Measurements from ENCODE around the gene POU6F2. TPM values are rescaled to one million over a fixed set of nuclear protein-coding genes. Genes with fewer than 3 reads are reported as not detected.

Gene POU6F2
- total and polyA plus RNA-seq, 2 of the 4 experiments (the other 2 are of a cell fraction) = not detected

DNA sequence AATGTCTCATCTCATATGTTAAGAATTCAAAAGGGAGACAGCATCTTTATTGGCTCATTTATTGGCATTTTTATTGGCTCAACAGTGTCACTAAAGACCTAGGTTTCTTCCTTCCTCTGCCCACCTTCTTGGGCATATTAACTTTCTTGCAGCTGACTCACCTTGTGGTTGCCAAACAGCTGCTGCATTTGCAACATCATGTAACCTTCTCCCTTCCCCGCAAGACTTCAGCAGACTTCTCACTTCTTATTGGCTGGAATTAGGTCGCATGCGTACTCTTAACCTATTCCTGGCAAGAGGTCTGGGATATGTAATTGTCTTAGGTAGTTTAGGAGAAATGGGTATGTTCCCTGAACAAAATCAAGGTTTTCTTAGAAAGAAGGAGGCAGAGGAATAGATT lies 263.2 kb downstream of the POU6F2 start:
- in situ Hi-C loops (cut with MboI; ENCODE audit: low sequenced_read_pairs) (no loop called here), dilution Hi-C loops (cut with HindIII; ENCODE audit: low sequenced_read_pairs, unreplicated experiment) (no loop called here), intact Hi-C loops (cut with micrococcal nuclease) (no loop called here)
- Histone ChIP-seq H3K9ac (ENCODE audit: low read depth, low read length) (no peak overlapping the region), H4K20me1 (ENCODE audit: insufficient read depth, low read length) (no peaks in the 10 kb centered on the region), H3K14ac (replicated peaks; ENCODE audit: low read depth, low read length) (no peak overlapping the region), H3K18ac (ENCODE audit: low read depth, low read length) (no peak overlapping the region), H3K4me2 (ENCODE audit: low read depth, low read length) (no peak overlapping the region), H2AK5ac (ENCODE audit: low read depth, low read length) (no peak overlapping the region), H3K56ac (ENCODE audit: extremely low read depth, insufficient read depth, low read length) (no peak overlapping the region), H2BK120ac (ENCODE audit: low read depth, low read length) (no peak overlapping the region), H4K5ac (ENCODE audit: low read depth, low read length) (no peak overlapping the region), H3K9me1 (ENCODE audit: insufficient read depth, low read length) (no peaks in the 10 kb centered on the region), H3K23ac (ENCODE audit: low read depth, low read length) (no peak overlapping the region), H3K4ac (ENCODE audit: low read depth, low read length) (no peak overlapping the region), H2BK5ac (ENCODE audit: low read depth, low read length, poor library complexity, severe bottlenecking) (no peak overlapping the region), H4K91ac (ENCODE audit: insufficient read depth, low read depth, low read length) (no peak overlapping the region), H3K27me3 (ENCODE audit: control insufficient read depth, insufficient read depth, low read length) (no peaks in the 10 kb centered on the region; the same call in 1 of the 2 replicates), H2AK9ac (replicated peaks; ENCODE audit: low read depth, low read length, poor library complexity) (no peak overlapping the region), H2AFZ (replicated peaks; ENCODE audit: low read length, poor library complexity) (no peak overlapping the region), H3K79me1 (ENCODE audit: low read depth in 1 of 2, low read length in 2 of 2) (no peaks in the 10 kb centered on the region), H3K36me3 (ENCODE audit: control insufficient read depth, insufficient read depth, low read length) (no peaks in the 10 kb centered on the region), H2BK20ac (ENCODE audit: low read depth, low read length) (no peak overlapping the region), H3K9me3 (ENCODE audit: control insufficient read depth, insufficient read depth, low read length) (no peaks in the 10 kb centered on the region), H4K8ac (ENCODE audit: low read depth in 2 of 2, low read length in 2 of 2) (no peak overlapping the region), H3K27ac (ENCODE audit: insufficient read depth, low read length) (no peak overlapping the region), H3K4me3 (ENCODE audit: insufficient read depth, low read depth, low read length) (no peak overlapping the region), H2BK15ac (ENCODE audit: low read depth, low read length) (no peak overlapping the region), H3K4me1 (ENCODE audit: control insufficient read depth, insufficient read depth, low read length) (no peaks in the 10 kb centered on the region)
- no peak for ATAC-seq (ENCODE audit: low read depth)
- TF ChIP-seq SMC3 (IDR thresholded peaks at IDR 0.05; ENCODE audit: low read depth, low read length) = no peak
- no peak for TF ChIP-seq CEBPB (IDR thresholded peaks at IDR 0.05; ENCODE audit: low read depth, low read length)
- TF ChIP-seq POLR2A (IDR thresholded peaks at IDR 0.05; ENCODE audit: low read depth, low read length) = no peak
- no peak for TF ChIP-seq NFE2L2 (IDR thresholded peaks at IDR 0.05; ENCODE audit: low read depth, low read length)
- TF ChIP-seq RFX5 (IDR thresholded peaks at IDR 0.05; ENCODE audit: low read depth, low read length) = no peak
- TF ChIP-seq MAZ (IDR thresholded peaks at IDR 0.05; ENCODE audit: borderline replicate concordance, low read depth, low read length) = no peak
- TF ChIP-seq CHD1 (IDR thresholded peaks at IDR 0.05; ENCODE audit: low read depth, low read length) = no peak
- no peak for TF ChIP-seq MAFK (IDR thresholded peaks at IDR 0.05; ENCODE audit: low read depth, low read length)
- no peak for TF ChIP-seq RCOR1 (IDR thresholded peaks at IDR 0.05; ENCODE audit: insufficient replicate concordance, low read length)
- TF ChIP-seq, protein P1, sequence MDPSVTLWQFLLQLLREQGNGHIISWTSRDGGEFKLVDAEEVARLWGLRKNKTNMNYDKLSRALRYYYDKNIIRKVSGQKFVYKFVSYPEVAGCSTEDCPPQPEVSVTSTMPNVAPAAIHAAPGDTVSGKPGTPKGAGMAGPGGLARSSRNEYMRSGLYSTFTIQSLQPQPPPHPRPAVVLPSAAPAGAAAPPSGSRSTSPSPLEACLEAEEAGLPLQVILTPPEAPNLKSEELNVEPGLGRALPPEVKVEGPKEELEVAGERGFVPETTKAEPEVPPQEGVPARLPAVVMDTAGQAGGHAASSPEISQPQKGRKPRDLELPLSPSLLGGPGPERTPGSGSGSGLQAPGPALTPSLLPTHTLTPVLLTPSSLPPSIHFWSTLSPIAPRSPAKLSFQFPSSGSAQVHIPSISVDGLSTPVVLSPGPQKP (IDR thresholded peaks at IDR 0.05; ENCODE audit: borderline replicate concordance, low read depth, low read length) = no peak
- no peak for TF ChIP-seq RAD21 (IDR thresholded peaks at IDR 0.05; ENCODE audit: low read length)
- no peak for TF ChIP-seq MXI1 (IDR thresholded peaks at IDR 0.05; ENCODE audit: borderline replicate concordance, low read depth, low read length)
- WGBS, 2 experiments (ENCODE audit: extremely low coverage in 2 of 2, insufficient read length in 1 of 2) = no CpG with 5 or more reads among the region's 3 CpGs
- ChIA-PET POLR2A (ENCODE audit: unreplicated experiment) (no interaction called here), CTCF (no interaction called here)
- no peak for DNase-seq
- no TSS peak for BruUV-seq (replicated peaks)

All from IMR-90 (cell line).